ENCODE data around the gene UNC80. TPM values are rescaled to one million over a fixed set of nuclear protein-coding genes. Genes with fewer than 3 reads are reported as not detected.

UNC80 gene
- polyA plus RNA-seq, 3 donors = under 0.01 TPM; not detected in 2

- Histone ChIP-seq H3K27me3 (ENCODE audit: control insufficient read depth in 2 of 2, insufficient read depth in 2 of 2, low read length in 2 of 2) (no peaks in the 10 kb centered on the region), H3K4me2 (replicated peaks; ENCODE audit: extremely low read depth, low read length, poor library complexity, severe bottlenecking) (no peak overlapping the region), H4K20me1 (ENCODE audit: insufficient read depth, low read length) (peaks cover 91% of the 10 kb centered on the region), H3K4me1 (ENCODE audit: control insufficient read depth in 1 of 2, insufficient read depth in 2 of 2, low read length in 2 of 2) (peaks cover 26 to 33% of the 10 kb centered on the region in 2 donors), H3K36me3 (replicated peaks in 1 of 2; ENCODE audit: control insufficient read depth in 1 of 2, insufficient read depth in 2 of 2, low read length in 2 of 2) (peaks cover 37 to 72% of the 10 kb centered on the region in 2 donors), H3K9me3 (replicated peaks in 1 of 2; ENCODE audit: control insufficient read depth in 1 of 2, insufficient read depth in 1 of 2, low read length in 2 of 2) (no peaks in the 10 kb centered on the region), H3K79me2 (ENCODE audit: insufficient read depth, low read length) (peaks cover 100% of the 10 kb centered on the region), H2AFZ (ENCODE audit: insufficient read depth, low read depth, low read length, poor library complexity, severe bottlenecking) (no peak overlapping the region), H3K27ac (ENCODE audit: low read depth in 1 of 2, low read length in 2 of 2) (peak overlapping the region in 1 of 2 donors; percentile 92), H3K4me3 (replicated peaks in 1 of 3; ENCODE audit: low read depth in 2 of 3, low read length in 3 of 3) (no peak overlapping the region), H3K9ac (ENCODE audit: insufficient read depth, low read length, poor library complexity, severe bottlenecking) (no peak overlapping the region)
- intact Hi-C loops (cut with micrococcal nuclease) = no loop called here
- no peak for DNase-seq
- H3K4me1 Mint-ChIP-seq = peaks cover 41% of the 10 kb centered on the region
- H3K27me3 Mint-ChIP-seq (ENCODE audit: low read depth in 3 of 3) = no peaks in the 10 kb centered on the region
- TF ChIP-seq CTCF (IDR thresholded peaks at IDR 0.05) = no peak
- H3K4me3 Mint-ChIP-seq = no peak overlapping the region
- no peak overlapping the region for H3K27ac Mint-ChIP-seq
- H3K36me3 Mint-ChIP-seq = peaks cover 41 to 59% of the 10 kb centered on the region in 2 donors
- WGBS (ENCODE audit: insufficient coverage) = no CpG with 5 or more reads among the region's 6 CpGs
- no peaks in the 10 kb centered on the region for H3K9me3 Mint-ChIP-seq
These were observed 237.5 kb downstream of the UNC80 start for GRCh38 chr2:210009126-210009525.

GRCh38 chr2:210009896-210010295 is 238.3 kb downstream of the UNC80 start:
- H3K9me3 Mint-ChIP-seq = no peaks in the 10 kb centered on the region
- Histone ChIP-seq H3K4me1 (ENCODE audit: control insufficient read depth in 1 of 2, insufficient read depth in 2 of 2, low read length in 2 of 2) (peaks cover 18 to 25% of the 10 kb centered on the region in 2 donors), H2AFZ (ENCODE audit: insufficient read depth, low read depth, low read length, poor library complexity, severe bottlenecking) (no peak overlapping the region), H3K79me2 (ENCODE audit: insufficient read depth, low read length) (peaks cover 100% of the 10 kb centered on the region), H4K20me1 (ENCODE audit: insufficient read depth, low read length) (peaks cover 93% of the 10 kb centered on the region), H3K9me3 (replicated peaks in 1 of 2; ENCODE audit: control insufficient read depth in 1 of 2, insufficient read depth in 1 of 2, low read length in 2 of 2) (no peaks in the 10 kb centered on the region), H3K4me3 (replicated peaks in 1 of 3; ENCODE audit: low read depth in 2 of 3, low read length in 3 of 3) (no peak overlapping the region), H3K27ac (ENCODE audit: low read depth in 1 of 2, low read length in 2 of 2) (peak overlapping the region in 1 of 2 donors; percentile 92), H3K36me3 (replicated peaks in 1 of 2; ENCODE audit: control insufficient read depth in 1 of 2, insufficient read depth in 2 of 2, low read length in 2 of 2) (peaks cover 39 to 80% of the 10 kb centered on the region in 2 donors), H3K9ac (ENCODE audit: insufficient read depth, low read length, poor library complexity, severe bottlenecking) (no peak overlapping the region), H3K27me3 (ENCODE audit: control insufficient read depth in 2 of 2, insufficient read depth in 2 of 2, low read length in 2 of 2) (no peaks in the 10 kb centered on the region), H3K4me2 (replicated peaks; ENCODE audit: extremely low read depth, low read length, poor library complexity, severe bottlenecking) (no peak overlapping the region)
- H3K4me1 Mint-ChIP-seq = peaks cover 33% of the 10 kb centered on the region
- DNase-seq = no peak
- no peak overlapping the region for H3K4me3 Mint-ChIP-seq
- no peaks in the 10 kb centered on the region for H3K27me3 Mint-ChIP-seq (ENCODE audit: low read depth in 3 of 3)
- no CpG with 5 or more reads among the region's 3 CpGs for WGBS (ENCODE audit: insufficient coverage)
- H3K27ac Mint-ChIP-seq = peak overlapping the region in 3 of 7 donors; percentile 5 to 77 (median 68)
- intact Hi-C loops (cut with micrococcal nuclease) = no loop called here
- peaks cover 43 to 67% of the 10 kb centered on the region in 2 donors for H3K36me3 Mint-ChIP-seq
- no peak for TF ChIP-seq CTCF (IDR thresholded peaks at IDR 0.05)
